ENCODE measurements around the gene TOX3.

The TOX3 gene

DNA sequence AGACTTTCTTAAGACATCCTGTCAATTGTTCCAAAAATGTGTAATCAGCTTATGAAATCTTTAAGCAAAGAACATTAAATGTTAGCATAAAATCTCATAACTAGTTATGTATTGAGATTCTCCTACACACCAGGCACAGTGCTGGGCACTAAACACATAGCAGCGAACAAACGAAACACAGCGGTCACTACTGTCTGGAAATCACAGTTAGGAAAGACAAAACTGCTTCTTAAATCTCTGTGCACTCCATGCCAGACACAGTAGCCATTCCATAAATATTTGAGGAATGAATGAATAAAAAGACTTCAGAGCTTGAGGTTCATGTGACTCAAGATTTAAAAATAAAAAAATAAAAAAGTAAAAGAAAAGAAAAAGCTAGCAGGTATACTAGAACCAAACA, 20.1 kb downstream of the TOX3 start:
- H4K8ac ChIP-seq (ENCODE audit: low read depth, low read length), result no peak overlapping the region
- no peaks in the 10 kb centered on the region for H3K36me3 ChIP-seq (ENCODE audit: control insufficient read depth in 1 of 2, insufficient read depth in 2 of 2, low read length in 2 of 2)
- no peak overlapping the region for H2AK5ac ChIP-seq (ENCODE audit: low read length)
- H4K12ac ChIP-seq (ENCODE audit: low read depth, low read length), result no peak overlapping the region
- H4K91ac ChIP-seq (ENCODE audit: low read depth, low read length), result no peak overlapping the region
- DNase-seq, result no peak
- H3K27ac ChIP-seq (ENCODE audit: low read depth, low read length), result no peak overlapping the region
- no peaks in the 10 kb centered on the region for H3K4me1 ChIP-seq (ENCODE audit: control insufficient read depth in 1 of 2, insufficient read depth in 2 of 2, low read length in 2 of 2)
- no peak overlapping the region for H2AFZ ChIP-seq (ENCODE audit: insufficient read depth, low read length, poor library complexity)
- no peaks in the 10 kb centered on the region for H3K27me3 ChIP-seq (ENCODE audit: insufficient read depth, low read length)
- H3K23ac ChIP-seq (ENCODE audit: low read length), result no peak overlapping the region
- WGBS (ENCODE audit: extremely low coverage, insufficient coverage, insufficient read length), result no CpG with 5 or more reads among the region's 3 CpGs
- no peak overlapping the region for H3K4me2 ChIP-seq (ENCODE audit: low read length)
- H3K79me2 ChIP-seq (ENCODE audit: control insufficient read depth, insufficient read depth, low read length, poor library complexity), result no peaks in the 10 kb centered on the region
- no peak overlapping the region for H3K4me3 ChIP-seq (ENCODE audit: low read depth, low read length)
- H3K79me1 ChIP-seq (ENCODE audit: low read length), result no peaks in the 10 kb centered on the region
- H3K4ac ChIP-seq (ENCODE audit: low read depth, low read length), result no peak overlapping the region
- no peak overlapping the region for H3K9ac ChIP-seq (ENCODE audit: low read length)
- H3K9me3 ChIP-seq (ENCODE audit: insufficient read depth, low read depth, low read length), result no peaks in the 10 kb centered on the region
- H3K14ac ChIP-seq (ENCODE audit: low read length), result no peak overlapping the region
- no peak overlapping the region for H2BK5ac ChIP-seq (ENCODE audit: low read depth, low read length, poor library complexity)
- H2BK120ac ChIP-seq (ENCODE audit: insufficient read depth, low read length, poor library complexity), result no peak overlapping the region
- H3K18ac ChIP-seq (ENCODE audit: low read length), result no peak overlapping the region
- H2BK12ac ChIP-seq (ENCODE audit: low read length), result no peak overlapping the region

DNA sequence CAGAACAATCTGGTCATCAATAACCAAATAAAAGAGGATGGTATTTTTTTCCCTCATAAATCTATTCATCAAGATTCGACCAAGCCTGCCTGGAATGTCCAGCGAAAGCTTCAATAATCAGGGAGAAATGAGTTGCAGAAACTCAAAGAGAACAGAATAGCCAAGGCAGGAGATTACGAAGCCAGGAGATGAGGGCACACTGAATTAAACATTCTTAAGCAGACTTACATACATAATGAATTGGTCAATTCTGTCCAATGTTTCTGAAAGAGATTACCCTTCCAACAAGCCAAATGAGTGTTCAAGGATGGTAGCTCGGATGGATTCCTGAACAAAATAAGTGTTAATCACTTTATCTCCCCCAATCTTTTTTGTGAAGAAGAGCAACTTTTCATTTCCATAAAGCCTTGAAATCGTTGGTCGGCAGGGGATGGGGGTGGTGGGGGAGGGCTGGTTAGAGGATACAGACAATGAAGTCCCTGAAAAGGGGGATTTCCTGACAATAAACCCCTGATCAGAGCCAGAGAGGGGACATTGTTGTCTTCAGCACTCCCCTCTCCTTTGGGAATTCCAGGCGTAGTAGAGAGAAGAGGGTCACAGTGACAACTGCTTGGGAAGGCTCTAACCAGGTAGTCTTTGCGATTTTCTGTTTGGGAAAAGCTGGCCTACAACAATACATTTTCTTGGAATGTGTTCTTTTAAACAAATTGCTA, 20.7 kb downstream of the TOX3 start:
- Histone ChIP-seq H3K4me2 (ENCODE audit: low read length) (no peak overlapping the region), H3K36me3 (ENCODE audit: control insufficient read depth in 1 of 2, insufficient read depth in 2 of 2, low read length in 2 of 2) (no peaks in the 10 kb centered on the region), H3K18ac (ENCODE audit: low read length) (no peak overlapping the region), H2AK5ac (ENCODE audit: low read length) (no peak overlapping the region), H4K91ac (ENCODE audit: low read depth, low read length) (no peak overlapping the region), H3K27ac (ENCODE audit: low read depth, low read length) (no peak overlapping the region), H3K9ac (ENCODE audit: low read length) (no peak overlapping the region), H3K23ac (ENCODE audit: low read length) (no peak overlapping the region), H2BK12ac (ENCODE audit: low read length) (no peak overlapping the region), H3K14ac (ENCODE audit: low read length) (no peak overlapping the region), H3K4me3 (ENCODE audit: low read depth, low read length) (no peak overlapping the region), H3K4me1 (ENCODE audit: control insufficient read depth in 1 of 2, insufficient read depth in 2 of 2, low read length in 2 of 2) (no peaks in the 10 kb centered on the region), H4K12ac (ENCODE audit: low read depth, low read length) (no peak overlapping the region), H4K8ac (ENCODE audit: low read depth, low read length) (no peak overlapping the region), H3K79me1 (ENCODE audit: low read length) (no peaks in the 10 kb centered on the region), H2BK120ac (ENCODE audit: insufficient read depth, low read length, poor library complexity) (no peak overlapping the region), H2AFZ (ENCODE audit: insufficient read depth, low read length, poor library complexity) (no peak overlapping the region), H2BK5ac (ENCODE audit: low read depth, low read length, poor library complexity) (no peak overlapping the region), H3K27me3 (ENCODE audit: insufficient read depth, low read length) (no peaks in the 10 kb centered on the region), H3K79me2 (ENCODE audit: control insufficient read depth, insufficient read depth, low read length, poor library complexity) (no peaks in the 10 kb centered on the region), H3K4ac (ENCODE audit: low read depth, low read length) (no peak overlapping the region), H3K9me3 (ENCODE audit: insufficient read depth, low read depth, low read length) (no peaks in the 10 kb centered on the region)
- DNase-seq, result no peak
- WGBS (ENCODE audit: extremely low coverage, insufficient coverage, insufficient read length), result no CpG with 5 or more reads among the region's 8 CpGs

DNA sequence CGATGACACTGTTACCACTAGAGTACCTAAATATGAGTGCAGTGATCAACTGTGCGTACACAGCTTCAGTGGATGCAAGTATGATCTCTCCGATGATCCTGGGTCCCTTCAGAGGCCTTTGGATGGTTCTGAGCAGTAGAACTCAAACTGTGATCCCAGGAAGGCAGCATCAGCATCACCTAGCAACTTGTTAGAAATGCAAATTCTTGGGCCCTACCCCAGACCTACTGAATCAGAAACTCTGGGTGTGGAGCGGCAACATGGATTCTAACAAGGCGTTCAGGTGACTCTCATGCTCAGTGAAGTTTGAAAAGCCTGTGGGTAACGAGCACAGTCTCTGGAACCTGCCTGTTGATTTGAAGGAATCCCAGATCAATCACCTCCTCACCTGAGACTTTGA, 25.4 kb downstream of the TOX3 start:
- Histone ChIP-seq H3K4ac (ENCODE audit: low read depth, low read length) (no peak overlapping the region), H3K9me3 (ENCODE audit: insufficient read depth, low read depth, low read length) (no peaks in the 10 kb centered on the region), H4K12ac (ENCODE audit: low read depth, low read length) (no peak overlapping the region), H3K4me1 (ENCODE audit: control insufficient read depth in 1 of 2, insufficient read depth in 2 of 2, low read length in 2 of 2) (no peaks in the 10 kb centered on the region), H2BK5ac (ENCODE audit: low read depth, low read length, poor library complexity) (no peak overlapping the region), H2BK12ac (ENCODE audit: low read length) (no peak overlapping the region), H3K36me3 (ENCODE audit: control insufficient read depth in 1 of 2, insufficient read depth in 2 of 2, low read length in 2 of 2) (no peaks in the 10 kb centered on the region), H3K9ac (ENCODE audit: low read length) (no peak overlapping the region), H3K23ac (ENCODE audit: low read length) (no peak overlapping the region), H3K79me1 (ENCODE audit: low read length) (no peaks in the 10 kb centered on the region), H4K91ac (ENCODE audit: low read depth, low read length) (no peak overlapping the region), H3K27ac (ENCODE audit: low read depth, low read length) (no peak overlapping the region), H3K79me2 (ENCODE audit: control insufficient read depth, insufficient read depth, low read length, poor library complexity) (no peaks in the 10 kb centered on the region), H3K27me3 (ENCODE audit: insufficient read depth, low read length) (no peaks in the 10 kb centered on the region), H3K4me2 (ENCODE audit: low read length) (no peak overlapping the region), H3K14ac (ENCODE audit: low read length) (no peak overlapping the region), H3K18ac (ENCODE audit: low read length) (no peak overlapping the region), H2AFZ (ENCODE audit: insufficient read depth, low read length, poor library complexity) (no peak overlapping the region), H2AK5ac (ENCODE audit: low read length) (no peak overlapping the region), H4K8ac (ENCODE audit: low read depth, low read length) (no peak overlapping the region), H3K4me3 (ENCODE audit: low read depth, low read length) (no peak overlapping the region), H2BK120ac (ENCODE audit: insufficient read depth, low read length, poor library complexity) (no peak overlapping the region)
- WGBS (ENCODE audit: extremely low coverage, insufficient coverage, insufficient read length), result no CpG with 5 or more reads among the region's 6 CpGs
- no peak for DNase-seq

- no peaks in the 10 kb centered on the region for H3K79me2 ChIP-seq (ENCODE audit: control insufficient read depth, insufficient read depth, low read length, poor library complexity)
- no peak overlapping the region for H2BK120ac ChIP-seq (ENCODE audit: insufficient read depth, low read length, poor library complexity)
- no peak overlapping the region for H3K4ac ChIP-seq (ENCODE audit: low read depth, low read length)
- no peak overlapping the region for H2AK5ac ChIP-seq (ENCODE audit: low read length)
- no peaks in the 10 kb centered on the region for H3K27me3 ChIP-seq (ENCODE audit: insufficient read depth, low read length)
- no peak overlapping the region for H2BK5ac ChIP-seq (ENCODE audit: low read depth, low read length, poor library complexity)
- no peak overlapping the region for H2BK12ac ChIP-seq (ENCODE audit: low read length)
- no peaks in the 10 kb centered on the region for H3K36me3 ChIP-seq (ENCODE audit: control insufficient read depth in 1 of 2, insufficient read depth in 2 of 2, low read length in 2 of 2)
- no peak overlapping the region for H3K4me3 ChIP-seq (ENCODE audit: low read depth, low read length)
- H3K4me2 ChIP-seq (ENCODE audit: low read length), result no peak overlapping the region
- no peak overlapping the region for H4K91ac ChIP-seq (ENCODE audit: low read depth, low read length)
- H3K79me1 ChIP-seq (ENCODE audit: low read length), result no peaks in the 10 kb centered on the region
- H3K27ac ChIP-seq (ENCODE audit: low read depth, low read length), result no peak overlapping the region
- H2AFZ ChIP-seq (ENCODE audit: insufficient read depth, low read length, poor library complexity), result no peak overlapping the region
- no peaks in the 10 kb centered on the region for H3K4me1 ChIP-seq (ENCODE audit: control insufficient read depth in 1 of 2, insufficient read depth in 2 of 2, low read length in 2 of 2)
- H3K9me3 ChIP-seq (ENCODE audit: insufficient read depth, low read depth, low read length), result no peaks in the 10 kb centered on the region
- DNase-seq, result no peak
- no CpG with 5 or more reads among the region's 5 CpGs for WGBS (ENCODE audit: extremely low coverage, insufficient coverage, insufficient read length)
- no peak overlapping the region for H4K12ac ChIP-seq (ENCODE audit: low read depth, low read length)
- H3K23ac ChIP-seq (ENCODE audit: low read length), result no peak overlapping the region
- H3K9ac ChIP-seq (ENCODE audit: low read length), result no peak overlapping the region
- H4K8ac ChIP-seq (ENCODE audit: low read depth, low read length), result no peak overlapping the region
- no peak overlapping the region for H3K14ac ChIP-seq (ENCODE audit: low read length)
- no peak overlapping the region for H3K18ac ChIP-seq (ENCODE audit: low read length)
Observed at GRCh38 chr16:52518884-52519283, 28.1 kb downstream of the TOX3 start.
